Lower lobe of right lung (tissue), 2 donors: ENCODE results near the gene FAM117A. TPM values are rescaled to one million over a fixed set of nuclear protein-coding genes. Genes with fewer than 3 reads are reported as not detected.
A peak's percentile ranks its signal among the peaks of the same experiment; 100 is the strongest.
"Not testable (repeated sequence)": the region's sequence is repeated elsewhere in the genome, so short reads cannot be mapped to it uniquely, and the experiment has no call there.

Experiments
- ATAC-seq, 2 donors: fragments of 200-7000 bp; cut with Tn5 transposase; one replicate each; pipeline ENCODE4 v1.9.1; 2020 to 2022; ENCODE audit warnings: mild to moderate bottlenecking in 2 of 2, moderate library complexity in 2 of 2
- DNase-seq: peaks from one replicate; pipeline ENCODE4 v3.0.0-alpha.2; 2020
- H3K27ac ChIP-seq: fragments of 200-600 bp; one replicate; pipeline ENCODE4 v1.8.0; 2022
- H3K27me3 ChIP-seq: fragments of 200-600 bp; one replicate; pipeline ENCODE4 v1.8.0; 2022; ENCODE audit warnings: low read depth
- H3K36me3 ChIP-seq: fragments of 200-600 bp; one replicate; pipeline ENCODE4 v1.8.0; 2022; ENCODE audit warnings: mild to moderate bottlenecking
- H3K4me1 ChIP-seq: fragments of 200-600 bp; one replicate; pipeline ENCODE4 v1.8.0; 2022
- H3K4me3 ChIP-seq: fragments of 200-600 bp; one replicate; pipeline ENCODE4 v1.8.0; 2022; ENCODE audit warnings: mild to moderate bottlenecking
- H3K9me3 ChIP-seq: fragments of 200-600 bp; one replicate; pipeline ENCODE4 v1.8.0; 2022
- CTCF ChIP-seq: fragments of 200-600 bp; IDR thresholded peaks from one replicate; pipeline ENCODE4 v1.8.0; 2022; ENCODE audit warnings: antibody characterized with exemption, mild to moderate bottlenecking
- intact Hi-C: fragments of 100-400 bp; cut with DNase I; formaldehyde crosslinking; loops from one replicate; pipeline ENCODE4 v1.11.0; 2022
- total RNA-seq: library from RNA; stranded (reverse); fragmentation: NEBNext Ultra II Directional; extraction: Animal tissue kit (Norgen Biotek cat#: 25700); gene quantifications from one replicate; pipeline ENCODE4 v1.2.1, GENCODE V29; 2021
- donor health status: DM: no; HTN: yes; CAD: no; lungs with severe emphysema.

FAM117A gene
- total RNA-seq, 1 donor from 2014 or later = 16.4 TPM

- no peaks in the 10 kb centered on the region for H3K9me3 ChIP-seq
- H3K27me3 ChIP-seq = no peaks in the 10 kb centered on the region
- intact Hi-C loops = no loop called here
- peak; percentile 98 for DNase-seq
- peaks cover 3% of the 10 kb centered on the region for H3K36me3 ChIP-seq
- TF ChIP-seq CTCF = no peak
- H3K4me3 ChIP-seq = peak overlapping the region; percentile 76
- H3K4me1 ChIP-seq = peaks cover 54% of the 10 kb centered on the region
- peak; percentile 89 for ATAC-seq
- H3K27ac ChIP-seq = peak overlapping the region; percentile 96
Measured at GRCh38 chr17:49677134-49677932, 86.6 kb downstream of the FAM117A start.

DNA sequence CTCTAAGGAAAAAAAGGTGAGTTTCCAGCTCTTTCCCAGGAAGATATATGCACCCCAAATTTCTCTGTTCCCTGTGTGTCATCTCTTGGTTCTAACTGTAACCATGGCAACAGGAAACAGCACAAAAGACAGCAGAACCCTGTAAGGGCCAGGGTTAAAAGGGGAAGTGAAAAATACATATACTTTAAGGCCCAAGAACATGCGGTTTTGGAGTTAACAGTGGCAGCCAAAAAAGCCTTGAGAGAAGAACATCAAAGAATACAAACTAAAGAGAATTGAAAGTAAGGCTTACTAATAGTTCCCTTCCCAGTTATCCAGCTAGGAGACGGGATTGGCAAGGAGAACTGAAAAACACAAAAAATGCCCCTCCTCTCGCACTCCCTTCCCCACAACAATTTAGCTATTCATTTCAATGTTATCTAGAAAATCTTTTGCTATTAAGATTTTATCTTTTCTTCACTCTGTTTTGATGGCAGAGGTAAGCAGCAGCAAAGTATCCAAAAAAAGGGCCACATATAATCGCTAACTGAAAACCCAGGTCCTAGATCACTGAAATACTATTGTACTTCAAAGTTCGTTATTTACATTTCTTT lies 87.6 kb downstream of the FAM117A start:
- TF ChIP-seq CTCF = no peak
- ATAC-seq = peak; percentile 12 to 36
- peaks cover 63% of the 10 kb centered on the region for H3K4me1 ChIP-seq
- intact Hi-C loops = no loop called here
- H3K27ac ChIP-seq = peak overlapping the region; percentile 96
- peaks cover 3% of the 10 kb centered on the region for H3K36me3 ChIP-seq
- no peak for DNase-seq
- H3K27me3 ChIP-seq = no peaks in the 10 kb centered on the region
- no peaks in the 10 kb centered on the region for H3K9me3 ChIP-seq
- peak overlapping the region; percentile 76 for H3K4me3 ChIP-seq

DNA sequence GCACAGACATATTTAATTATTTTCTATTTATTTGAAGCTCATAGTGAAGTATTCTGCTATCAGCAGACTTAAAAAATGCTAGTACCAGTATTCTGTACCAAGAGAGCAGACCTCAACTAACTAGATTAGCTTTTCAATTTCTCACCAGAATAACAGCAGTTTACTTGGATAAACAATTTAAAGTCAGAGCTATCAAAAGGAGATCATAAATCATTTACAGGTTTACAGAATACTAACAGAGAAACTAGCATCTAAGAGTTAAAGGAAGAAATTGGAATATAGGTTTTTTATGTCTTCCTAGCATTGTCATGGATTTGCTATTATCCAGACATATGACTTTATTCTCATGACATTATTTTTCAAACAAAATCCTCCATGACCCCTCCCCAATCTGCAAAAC lies 89.4 kb downstream of the FAM117A start:
- H3K4me1 ChIP-seq = peaks cover 82% of the 10 kb centered on the region
- no peak overlapping the region for H3K27ac ChIP-seq
- DNase-seq = no peak
- H3K27me3 ChIP-seq = no peaks in the 10 kb centered on the region
- ATAC-seq = no peak
- no peak for TF ChIP-seq CTCF
- H3K4me3 ChIP-seq = no peak overlapping the region
- H3K9me3 ChIP-seq = no peaks in the 10 kb centered on the region
- peaks cover 3% of the 10 kb centered on the region for H3K36me3 ChIP-seq
- intact Hi-C loops = no loop called here

GRCh38 chr17:49673679-49674078 lies 90.3 kb downstream of the FAM117A start:
- DNase-seq, ATAC-seq, H3K27me3 ChIP-seq, H3K9me3 ChIP-seq, H3K36me3 ChIP-seq, H3K4me3 ChIP-seq, H3K27ac ChIP-seq, intact Hi-C loops: not testable (repeated sequence)
- H3K4me1 ChIP-seq = peaks cover 86% of the 10 kb centered on the region

DNA sequence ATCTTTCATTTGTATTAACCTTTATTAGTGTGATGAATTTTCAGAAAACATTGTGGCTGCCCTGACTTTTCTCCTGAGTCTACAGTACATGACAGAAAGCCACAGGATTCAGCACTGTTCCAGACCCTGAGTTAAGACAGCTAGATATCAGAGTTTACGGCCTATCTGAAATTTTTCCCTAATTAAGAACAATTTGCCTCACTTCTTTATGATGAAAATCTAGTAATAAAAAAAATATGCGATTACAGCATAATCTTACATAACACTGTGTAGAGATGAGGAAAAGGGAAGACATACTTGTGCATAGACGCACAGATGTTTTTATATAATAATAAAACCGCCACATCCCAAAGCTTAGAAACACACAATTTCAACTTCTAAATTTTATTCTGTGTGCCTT lies 93.3 kb downstream of the FAM117A start:
- Histone ChIP-seq H3K4me1 (peaks cover 81% of the 10 kb centered on the region), H3K27me3 (no peaks in the 10 kb centered on the region), H3K27ac (no peak overlapping the region), H3K36me3 (peaks cover 3% of the 10 kb centered on the region), H3K9me3 (no peaks in the 10 kb centered on the region), H3K4me3 (no peak overlapping the region)
- intact Hi-C loops = no loop called here
- no peak for ATAC-seq
- DNase-seq = no peak
- no peak for TF ChIP-seq CTCF

GRCh38 chr17:49670002-49670401 lies 93.9 kb downstream of the FAM117A start:
- no peak overlapping the region for H3K4me3 ChIP-seq
- TF ChIP-seq CTCF = no peak
- H3K27ac ChIP-seq = no peak overlapping the region
- intact Hi-C loops = no loop called here
- peaks cover 75% of the 10 kb centered on the region for H3K4me1 ChIP-seq
- no peaks in the 10 kb centered on the region for H3K27me3 ChIP-seq
- ATAC-seq (no peak), DNase-seq (no peak)
- H3K36me3 ChIP-seq = peaks cover 3% of the 10 kb centered on the region
- H3K9me3 ChIP-seq = no peaks in the 10 kb centered on the region
